Liver (tissue), 9 donors: ENCODE measurements around the gene ZIC2. TPM values are rescaled to one million over a fixed set of nuclear protein-coding genes. Genes with fewer than 3 reads are reported as not detected.

ENCODE experiments used
- DNase-seq: peaks from one replicate; pipeline ENCODE4 v3.0.0-alpha.2; 2017; ENCODE audit warnings: low spot score
- H3K27ac ChIP-seq, 2 donors: one replicate each; pipeline ENCODE4 v1.7.0; 2013; ENCODE audit warnings: inconsistent platforms in 2 of 2, low read length in 2 of 2, control low read depth in 1 of 2, low read depth in 1 of 2, mild to moderate bottlenecking in 1 of 2
- H3K27me3 ChIP-seq, 4 donors: one replicate each; pipeline versions ENCODE4 v1.6.1 to v1.7.0; 2013; ENCODE audit warnings: low read length in 3 of 4, inconsistent platforms in 1 of 4, mild to moderate bottlenecking in 1 of 4, moderate library complexity in 1 of 4; ENCODE audit not compliant: control insufficient read depth in 4 of 4, insufficient read depth in 4 of 4
- H3K36me3 ChIP-seq, 4 donors: one replicate each; pipeline versions ENCODE4 v1.6.1 to v1.7.0; 2013; ENCODE audit warnings: low read length in 3 of 4, mild to moderate bottlenecking in 3 of 4, low read depth in 1 of 4, moderate library complexity in 1 of 4; ENCODE audit not compliant: control insufficient read depth in 4 of 4, insufficient read depth in 3 of 4
- H3K4me1 ChIP-seq, 4 donors: one replicate each; pipeline versions ENCODE4 v1.6.1 to v1.7.0; 2013; ENCODE audit warnings: low read length in 3 of 4, mild to moderate bottlenecking in 3 of 4, moderate library complexity in 1 of 4; ENCODE audit not compliant: control insufficient read depth in 4 of 4, insufficient read depth in 4 of 4
- H3K4me3 ChIP-seq, 3 donors: one replicate each; pipeline versions ENCODE4 v1.6.1 to v1.7.0; 2013; ENCODE audit warnings: low read length in 3 of 3, control low read depth in 1 of 3, low read depth in 1 of 3, mild to moderate bottlenecking in 1 of 3
- H3K9ac ChIP-seq, 2 donors: one replicate each; pipeline ENCODE4 v1.7.0; 2013; ENCODE audit warnings: low read length in 2 of 2, mild to moderate bottlenecking in 2 of 2, moderate library complexity in 2 of 2, control low read depth in 1 of 2, low read depth in 1 of 2
- H3K9me3 ChIP-seq, 4 donors: one replicate each; pipeline versions ENCODE4 v1.6.1 to v1.7.0; 2013; ENCODE audit warnings: low read length in 3 of 4; ENCODE audit not compliant: control insufficient read depth in 4 of 4
- CTCF ChIP-seq: fragments of 150-350 bp; IDR thresholded peaks from 2 replicates; pipeline ENCODE4 v1.5.1; 2017; ENCODE audit warnings: improper control_type of control experiment, low read depth, low read length; ENCODE audit not compliant: missing input control
- EGR1 ChIP-seq, 2 donors: IDR thresholded peaks; 2 replicates each; pipeline ENCODE4 v1.6.1; 2016 to 2018; ENCODE audit warnings: antibody characterized with exemption in 2 of 2, low read depth in 2 of 2
- FOXA1 ChIP-seq: IDR thresholded peaks from 2 replicates; pipeline ENCODE4 v1.6.1; 2016; ENCODE audit warnings: antibody characterized with exemption
- FOXA2 ChIP-seq: IDR thresholded peaks from 2 replicates; pipeline ENCODE4 v1.6.1; 2016; ENCODE audit warnings: antibody characterized with exemption
- GABPA ChIP-seq, 2 donors: IDR thresholded peaks in 1 of 2; conservative IDR thresholded peaks in 1 of 2; 2 replicates each; pipeline ENCODE4 v1.6.1; 2016; ENCODE audit warnings: antibody characterized with exemption in 2 of 2, mild to moderate bottlenecking in 1 of 2, moderate library complexity in 1 of 2
- HNF4G ChIP-seq: IDR thresholded peaks from 2 replicates; pipeline ENCODE4 v1.6.1; 2016; ENCODE audit warnings: antibody characterized with exemption
- JUND ChIP-seq, 2 donors: IDR thresholded peaks; 2 replicates each; pipeline ENCODE4 v1.6.1; 2016; ENCODE audit warnings: antibody characterized with exemption in 2 of 2
- NR2F2 ChIP-seq: IDR thresholded peaks from 2 replicates; pipeline ENCODE4 v1.6.1; 2016; ENCODE audit warnings: antibody characterized with exemption
- RAD21 ChIP-seq, 2 donors: IDR thresholded peaks; 2 replicates each; pipeline ENCODE4 v1.6.1; 2016; ENCODE audit warnings: antibody characterized with exemption in 2 of 2, mild to moderate bottlenecking in 2 of 2
- RXRA ChIP-seq, 2 donors: IDR thresholded peaks; 2 replicates each; pipeline ENCODE4 v1.6.1; 2017 to 2018; ENCODE audit warnings: antibody characterized with exemption in 2 of 2, mild to moderate bottlenecking in 1 of 2
- SP1 ChIP-seq: IDR thresholded peaks from 2 replicates; pipeline ENCODE4 v1.6.1; 2018; ENCODE audit warnings: antibody characterized with exemption, mild to moderate bottlenecking
- TAF1 ChIP-seq: conservative IDR thresholded peaks from 2 replicates; pipeline ENCODE4 v1.6.1; 2016; ENCODE audit warnings: antibody characterized with exemption, mild to moderate bottlenecking
- YY1 ChIP-seq: IDR thresholded peaks from 2 replicates; pipeline ENCODE4 v1.6.1; 2016; ENCODE audit warnings: antibody characterized with exemption, mild to moderate bottlenecking
- WGBS: extraction: QIAGEN DNeasy Blood & Tissue Kit; methylation state at CpG from one replicate; pipeline ENCODE4 v1.1.7; 2013; 5-methylcytosine and 5-hydroxymethylcytosine counted together
- polyA plus RNA-seq, 2 donors: library from polyadenylated mRNA; stranded (reverse) in 1 of 2; unstranded in 1 of 2; fragments of 200-250 nt in 1 of 2; fragments of >200 nt in 1 of 2; fragmentation: Nextera tagmentation in 1 of 2; extraction: Ambion mirVana in 1 of 2; gene quantifications; one replicate each; pipeline versions ENCODE4 v1.2.1 to v1.2.3, GENCODE V29; 2013 to 2015
- total RNA-seq, 2 donors: library from RNA; depleted of rRNA; stranded (reverse); fragments of >200 nt; gene quantifications; one replicate each; pipeline ENCODE4 v1.2.3, GENCODE V29; 2014
- TF ChIP-seq, protein P1 (sequence below): IDR thresholded peaks from 2 replicates; pipeline ENCODE4 v1.6.1; 2016; ENCODE audit warnings: antibody characterized with exemption, mild to moderate bottlenecking
- TF ChIP-seq, protein P2 (sequence below): IDR thresholded peaks from 2 replicates; pipeline ENCODE4 v1.6.1; 2016; ENCODE audit warnings: antibody characterized with exemption
- donor health status: healthy.
- donor health status: healthy.
- donor health status: healthy.
- donor health status: healthy.
- donor health status: healthy.

The ZIC2 gene
- total and polyA plus RNA-seq, 4 donors: not detected

GRCh38 chr13:99958406-99959126 is 23.0 kb upstream of the ZIC2 start:
- H3K4me1 ChIP-seq: peaks cover 12 to 25% (median 18%) of the 10 kb centered on the region in 4 donors
- H3K9ac ChIP-seq: no peak overlapping the region
- no peak overlapping the region for H3K4me3 ChIP-seq
- no peaks in the 10 kb centered on the region for H3K9me3 ChIP-seq
- no peaks in the 10 kb centered on the region for H3K36me3 ChIP-seq
- no peak for TF ChIP-seq RXRA (IDR thresholded peaks at IDR 0.05)
- no peak for TF ChIP-seq JUND (IDR thresholded peaks at IDR 0.05)
- TF ChIP-seq FOXA1: no peak
- no peak for TF ChIP-seq CTCF
- TF ChIP-seq EGR1 (IDR thresholded peaks at IDR 0.05; ENCODE audit: low read depth in 2 of 2): no peak
- no peak for TF ChIP-seq TAF1
- TF ChIP-seq FOXA2: no peak
- no peak for TF ChIP-seq HNF4G
- TF ChIP-seq, protein P1, sequence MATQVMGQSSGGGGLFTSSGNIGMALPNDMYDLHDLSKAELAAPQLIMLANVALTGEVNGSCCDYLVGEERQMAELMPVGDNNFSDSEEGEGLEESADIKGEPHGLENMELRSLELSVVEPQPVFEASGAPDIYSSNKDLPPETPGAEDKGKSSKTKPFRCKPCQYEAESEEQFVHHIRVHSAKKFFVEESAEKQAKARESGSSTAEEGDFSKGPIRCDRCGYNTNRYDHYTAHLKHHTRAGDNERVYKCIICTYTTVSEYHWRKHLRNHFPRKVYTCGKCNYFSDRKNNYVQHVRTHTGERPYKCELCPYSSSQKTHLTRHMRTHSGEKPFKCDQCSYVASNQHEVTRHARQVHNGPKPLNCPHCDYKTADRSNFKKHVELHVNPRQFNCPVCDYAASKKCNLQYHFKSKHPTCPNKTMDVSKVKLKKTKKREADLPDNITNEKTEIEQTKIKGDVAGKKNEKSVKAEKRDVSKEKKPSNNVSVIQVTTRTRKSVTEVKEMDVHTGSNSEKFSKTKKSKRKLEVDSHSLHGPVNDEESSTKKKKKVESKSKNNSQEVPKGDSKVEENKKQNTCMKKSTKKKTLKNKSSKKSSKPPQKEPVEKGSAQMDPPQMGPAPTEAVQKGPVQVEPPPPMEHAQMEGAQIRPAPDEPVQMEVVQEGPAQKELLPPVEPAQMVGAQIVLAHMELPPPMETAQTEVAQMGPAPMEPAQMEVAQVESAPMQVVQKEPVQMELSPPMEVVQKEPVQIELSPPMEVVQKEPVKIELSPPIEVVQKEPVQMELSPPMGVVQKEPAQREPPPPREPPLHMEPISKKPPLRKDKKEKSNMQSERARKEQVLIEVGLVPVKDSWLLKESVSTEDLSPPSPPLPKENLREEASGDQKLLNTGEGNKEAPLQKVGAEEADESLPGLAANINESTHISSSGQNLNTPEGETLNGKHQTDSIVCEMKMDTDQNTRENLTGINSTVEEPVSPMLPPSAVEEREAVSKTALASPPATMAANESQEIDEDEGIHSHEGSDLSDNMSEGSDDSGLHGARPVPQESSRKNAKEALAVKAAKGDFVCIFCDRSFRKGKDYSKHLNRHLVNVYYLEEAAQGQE: no peak
- TF ChIP-seq RAD21 (IDR thresholded peaks at IDR 0.05): no peak
- peaks cover 3 to 36% (median 12%) of the 10 kb centered on the region in 4 donors for H3K27me3 ChIP-seq
- DNase-seq: no peak
- 41% methylated on average over 35 of the region's 35 CpGs for WGBS
- no peak overlapping the region for H3K27ac ChIP-seq

GRCh38 chr13:99959127-99959539 is 22.5 kb upstream of the ZIC2 start:
- no peak overlapping the region for H3K4me3 ChIP-seq
- 37% methylated on average over 10 of the region's 10 CpGs for WGBS
- DNase-seq: no peak
- H3K36me3 ChIP-seq: no peaks in the 10 kb centered on the region
- TF ChIP-seq, protein P1: no peak
- TF ChIP-seq FOXA2: no peak
- TF ChIP-seq GABPA (IDR thresholded peaks at IDR 0.05 in 1 of 2, conservative IDR thresholded peaks at IDR 0.05 in 1 of 2): no peak
- TF ChIP-seq, protein P2, sequence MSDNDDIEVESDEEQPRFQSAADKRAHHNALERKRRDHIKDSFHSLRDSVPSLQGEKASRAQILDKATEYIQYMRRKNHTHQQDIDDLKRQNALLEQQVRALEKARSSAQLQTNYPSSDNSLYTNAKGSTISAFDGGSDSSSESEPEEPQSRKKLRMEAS: no peak
- no peak for TF ChIP-seq EGR1 (IDR thresholded peaks at IDR 0.05; ENCODE audit: low read depth in 2 of 2)
- no peak for TF ChIP-seq NR2F2
- no peak for TF ChIP-seq TAF1
- TF ChIP-seq YY1: no peak
- TF ChIP-seq HNF4G: no peak
- no peak for TF ChIP-seq CTCF
- no peak for TF ChIP-seq SP1
- no peak for TF ChIP-seq RXRA (IDR thresholded peaks at IDR 0.05)
- H3K9me3 ChIP-seq: no peaks in the 10 kb centered on the region
- H3K27ac ChIP-seq: no peak overlapping the region
- H3K9ac ChIP-seq: no peak overlapping the region
- H3K27me3 ChIP-seq: peaks cover 3 to 36% (median 12%) of the 10 kb centered on the region in 4 donors
- H3K4me1 ChIP-seq: peaks cover 12 to 25% (median 18%) of the 10 kb centered on the region in 4 donors
